IPS DF 6.9 (cell line): Measurements from ENCODE around the gene ZFAND5.

Experiments used
- DNase-seq: peaks from one replicate; pipeline ENCODE4 v3.0.0-alpha.2; 2013; ENCODE audit warnings: low read depth, low spot score
- H3K27ac ChIP-seq: one replicate; pipeline ENCODE4 v1.5.1; 2013; ENCODE audit warnings: low read length, control low read depth
- H3K27me3 ChIP-seq: 2 replicates; pipeline ENCODE4 v1.6.1; 2013; ENCODE audit warnings: mild to moderate bottlenecking, low read length; ENCODE audit not compliant: control insufficient read depth, insufficient read depth
- H3K36me3 ChIP-seq: 2 replicates; pipeline ENCODE4 v1.6.1; 2013; ENCODE audit warnings: low read length; ENCODE audit not compliant: control insufficient read depth, insufficient read depth
- H3K4me1 ChIP-seq: 2 replicates; pipeline ENCODE4 v1.6.1; 2013; ENCODE audit warnings: low read length; ENCODE audit not compliant: control insufficient read depth, insufficient read depth
- H3K4me3 ChIP-seq: 2 replicates; pipeline ENCODE4 v1.5.1; 2013; ENCODE audit warnings: mild to moderate bottlenecking, low read length
- H3K9me3 ChIP-seq: 2 replicates; pipeline ENCODE4 v1.6.1; 2013; ENCODE audit warnings: low read length, inconsistent platforms; ENCODE audit not compliant: control insufficient read depth, insufficient read depth
- WGBS: extraction: QIAGEN DNeasy Blood & Tissue Kit; methylation state at CpG from one replicate; pipeline ENCODE4 v1.1.7; 2013; ENCODE audit warnings: mixed read lengths, missing lambda C conversion rate; ENCODE audit not compliant: insufficient read length, insufficient coverage; 5-methylcytosine and 5-hydroxymethylcytosine counted together

Gene ZFAND5

GRCh38 chr9:72390907-72391306 is 25.9 kb upstream of the ZFAND5 start:
- H3K36me3 ChIP-seq = no peaks in the 10 kb centered on the region
- H3K27ac ChIP-seq = no peak overlapping the region
- WGBS = no CpG with 5 or more reads among the region's 2 CpGs
- H3K27me3 ChIP-seq = no peaks in the 10 kb centered on the region
- DNase-seq = no peak
- no peaks in the 10 kb centered on the region for H3K4me1 ChIP-seq
- no peak overlapping the region for H3K4me3 ChIP-seq
- H3K9me3 ChIP-seq = no peaks in the 10 kb centered on the region

GRCh38 chr9:72386186-72386585 is 21.2 kb upstream of the ZFAND5 start:
- no peak overlapping the region for H3K4me3 ChIP-seq
- no peaks in the 10 kb centered on the region for H3K9me3 ChIP-seq
- no peaks in the 10 kb centered on the region for H3K27me3 ChIP-seq
- no peaks in the 10 kb centered on the region for H3K36me3 ChIP-seq
- H3K4me1 ChIP-seq = no peaks in the 10 kb centered on the region
- no peak for DNase-seq
- no peak overlapping the region for H3K27ac ChIP-seq
- no CpG with 5 or more reads among the region's 1 CpG for WGBS

GRCh38 chr9:72384710-72385485 is 19.9 kb upstream of the ZFAND5 start:
- Histone ChIP-seq H3K27ac (no peak overlapping the region), H3K4me1 (no peaks in the 10 kb centered on the region), H3K36me3 (no peaks in the 10 kb centered on the region), H3K9me3 (no peaks in the 10 kb centered on the region), H3K27me3 (no peaks in the 10 kb centered on the region), H3K4me3 (no peak overlapping the region)
- DNase-seq = no peak
- WGBS = no CpG with 5 or more reads among the region's 5 CpGs

GRCh38 chr9:72383978-72384709 is 19.1 kb upstream of the ZFAND5 start:
- Histone ChIP-seq H3K9me3 (no peaks in the 10 kb centered on the region), H3K4me1 (no peaks in the 10 kb centered on the region), H3K27me3 (no peaks in the 10 kb centered on the region), H3K4me3 (no peak overlapping the region), H3K36me3 (no peaks in the 10 kb centered on the region), H3K27ac (no peak overlapping the region)
- no peak for DNase-seq
- no CpG with 5 or more reads among the region's 7 CpGs for WGBS

GRCh38 chr9:72382405-72382804 is 17.4 kb upstream of the ZFAND5 start:
- Histone ChIP-seq H3K9me3 (no peaks in the 10 kb centered on the region), H3K36me3 (no peaks in the 10 kb centered on the region), H3K27me3 (no peaks in the 10 kb centered on the region), H3K4me1 (no peaks in the 10 kb centered on the region), H3K27ac (no peak overlapping the region), H3K4me3 (no peak overlapping the region)
- no peak for DNase-seq
- WGBS = no CpG with 5 or more reads among the region's 4 CpGs

GRCh38 chr9:72377041-72377440 is 12.0 kb upstream of the ZFAND5 start:
- Histone ChIP-seq H3K9me3 (no peaks in the 10 kb centered on the region), H3K4me1 (no peaks in the 10 kb centered on the region), H3K36me3 (no peaks in the 10 kb centered on the region), H3K27ac (no peak overlapping the region), H3K27me3 (no peaks in the 10 kb centered on the region), H3K4me3 (no peak overlapping the region)
- no CpG with 5 or more reads among the region's 4 CpGs for WGBS
- no peak for DNase-seq

GRCh38 chr9:72371151-72371550 is 6.1 kb upstream of the ZFAND5 start:
- Histone ChIP-seq H3K27me3 (no peaks in the 10 kb centered on the region), H3K4me3 (no peak overlapping the region), H3K4me1 (no peaks in the 10 kb centered on the region), H3K9me3 (no peaks in the 10 kb centered on the region), H3K27ac (no peak overlapping the region), H3K36me3 (no peaks in the 10 kb centered on the region)
- DNase-seq = no peak

- WGBS = no CpG with 5 or more reads among the region's 38 CpGs
- Histone ChIP-seq H3K4me1 (no peaks in the 10 kb centered on the region), H3K9me3 (no peaks in the 10 kb centered on the region), H3K27ac (no peak overlapping the region), H3K27me3 (no peaks in the 10 kb centered on the region), H3K4me3 (peak overlapping the region; percentile 18; the same call in 1 of the 2 replicates), H3K36me3 (peaks cover 3% of the 10 kb centered on the region; the same call in 1 of the 2 replicates)
- no peak for DNase-seq
Measured at GRCh38 chr9:72365525-72366256, 683 bp upstream of the ZFAND5 start.

- H3K4me3 ChIP-seq = peak overlapping the region; percentile 100
- H3K4me1 ChIP-seq = no peaks in the 10 kb centered on the region
- DNase-seq = no peak
- no peak overlapping the region for H3K27ac ChIP-seq
- no CpG with 5 or more reads among the region's 73 CpGs for WGBS
- no peaks in the 10 kb centered on the region for H3K27me3 ChIP-seq
- no peaks in the 10 kb centered on the region for H3K9me3 ChIP-seq
- H3K36me3 ChIP-seq = peaks cover 9% of the 10 kb centered on the region; the same call in 1 of the 2 replicates
Measured at GRCh38 chr9:72363908-72364678, 915 bp downstream of the ZFAND5 start.

GRCh38 chr9:72363236-72363635 is 1.8 kb downstream of the ZFAND5 start:
- no peak overlapping the region for H3K27ac ChIP-seq
- H3K4me3 ChIP-seq = peak overlapping the region; percentile 70; the same call in 1 of the 2 replicates
- H3K4me1 ChIP-seq = no peaks in the 10 kb centered on the region
- no CpG with 5 or more reads among the region's 2 CpGs for WGBS
- peaks cover 9% of the 10 kb centered on the region; the same call in 1 of the 2 replicates for H3K36me3 ChIP-seq
- H3K9me3 ChIP-seq = no peaks in the 10 kb centered on the region
- no peak for DNase-seq
- no peaks in the 10 kb centered on the region for H3K27me3 ChIP-seq
